Neural progenitor cell (in vitro differentiated cells): ENCODE data around the gene ZCWPW2. TPM values are rescaled to one million over a fixed set of nuclear protein-coding genes. Genes with fewer than 3 reads are reported as not detected.

Experiments used
- DNase-seq: peaks from one replicate; pipeline ENCODE4 v3.0.0-alpha.2; 2016; ENCODE audit warnings: low spot score
- H2AFZ ChIP-seq: fragments of 200-600 bp; sonication (generic); replicated peaks from 2 replicates; pipeline ENCODE4 v1.6.1; 2016; ENCODE audit warnings: antibody characterized with exemption
- H3F3A ChIP-seq: fragments of 200-600 bp; sonication (generic); 2 replicates; pipeline ENCODE4 v1.6.1; 2016; ENCODE audit warnings: antibody characterized with exemption, low read depth
- H3K27ac ChIP-seq: fragments of 200-600 bp; sonication (generic); 2 replicates; pipeline ENCODE4 v1.5.1; 2016; ENCODE audit warnings: mild to moderate bottlenecking
- H3K27me3 ChIP-seq: fragments of 200-600 bp; sonication (generic); 2 replicates; pipeline ENCODE4 v1.6.1; 2016; ENCODE audit warnings: mild to moderate bottlenecking, moderate library complexity
- H3K36me3 ChIP-seq: fragments of 200-600 bp; sonication (generic); 2 replicates; pipeline ENCODE4 v1.5.1; 2016
- H3K4me1 ChIP-seq: fragments of 200-600 bp; sonication (generic); 2 replicates; pipeline ENCODE4 v1.6.1; 2016; ENCODE audit warnings: mixed run types
- H3K4me2 ChIP-seq: fragments of 200-600 bp; sonication (generic); 2 replicates; pipeline ENCODE4 v1.6.1; 2016
- H3K4me3 ChIP-seq: fragments of 200-600 bp; sonication (generic); 2 replicates; pipeline ENCODE4 v1.5.1; 2016
- H3K79me2 ChIP-seq: fragments of 200-600 bp; sonication (generic); 2 replicates; pipeline ENCODE4 v1.6.1; 2016; ENCODE audit warnings: low read depth
- H3K9ac ChIP-seq: fragments of 200-600 bp; sonication (generic); 2 replicates; pipeline ENCODE4 v1.6.1; 2016
- H3K9me3 ChIP-seq: fragments of 200-600 bp; sonication (generic); 2 replicates; pipeline ENCODE4 v1.5.1; 2016; ENCODE audit warnings: low read depth
- H4K20me1 ChIP-seq: fragments of 200-600 bp; sonication (generic); 2 replicates; pipeline ENCODE4 v1.6.1; 2016; ENCODE audit warnings: low read depth
- H3K27ac Mint-ChIP-seq: 3 replicates; pipeline ENCODE4 v1.8.0; 2021; ENCODE audit warnings: mixed read lengths
- H3K27me3 Mint-ChIP-seq: 2 replicates; pipeline ENCODE4 v1.8.0; 2022; ENCODE audit warnings: low read depth, mild to moderate bottlenecking, inconsistent platforms, moderate library complexity, mixed read lengths; ENCODE audit not compliant: insufficient read depth
- H3K36me3 Mint-ChIP-seq: 3 replicates; pipeline ENCODE4 v1.8.0; 2021; ENCODE audit warnings: mixed read lengths
- H3K4me1 Mint-ChIP-seq: 3 replicates; pipeline ENCODE4 v1.8.0; 2021; ENCODE audit warnings: mixed read lengths
- H3K4me3 Mint-ChIP-seq: 3 replicates; pipeline ENCODE4 v1.8.0; 2021; ENCODE audit warnings: mild to moderate bottlenecking, moderate library complexity, mixed read lengths
- H3K9me3 Mint-ChIP-seq: 3 replicates; pipeline ENCODE4 v1.8.0; 2020; ENCODE audit warnings: mixed read lengths
- EZH2 ChIP-seq: fragments of 200-600 bp; sonication (generic); IDR thresholded peaks from 2 replicates; pipeline ENCODE4 v1.6.1; 2017; ENCODE audit warnings: antibody characterized with exemption, mild to moderate bottlenecking, moderate library complexity
- EZH2phosphoT487 ChIP-seq: fragments of 200-600 bp; sonication (generic); IDR thresholded peaks from 2 replicates; pipeline ENCODE4 v1.6.1; 2017; ENCODE audit warnings: antibody characterized with exemption
- total RNA-seq: library from RNA; depleted of rRNA; stranded (reverse); fragments of >200 nt; gene quantifications from 2 replicates; pipeline ENCODE4 v1.2.3, GENCODE V29; 2015; ENCODE audit warnings: low replicate concordance
- TF ChIP-seq, protein P1 (sequence below): fragments of 200-600 bp; sonication (generic); IDR thresholded peaks from 2 replicates; pipeline ENCODE4 v1.5.1; 2017; ENCODE audit warnings: antibody characterized with exemption, mild to moderate bottlenecking

Gene ZCWPW2
- total RNA-seq, 1 donor from 2014 or later: 0.60 TPM

DNA sequence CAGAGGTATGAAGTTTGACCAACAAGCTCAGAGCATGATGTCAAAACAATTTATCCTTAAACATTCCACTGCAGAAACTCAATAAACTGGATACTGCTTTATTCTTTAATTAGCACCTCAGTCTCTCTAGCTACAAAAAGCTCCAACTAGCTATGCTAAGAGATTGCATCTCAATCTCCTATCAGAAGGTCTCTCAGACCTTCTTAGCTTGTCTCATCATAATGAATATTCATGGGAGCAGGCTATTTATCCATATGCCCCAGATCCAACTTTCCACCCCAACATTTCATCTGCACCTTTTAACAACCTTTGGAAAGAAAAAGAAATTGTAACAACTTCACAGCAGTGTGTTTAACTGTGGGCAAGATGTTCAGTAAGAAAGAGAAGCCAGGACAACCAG lies 11.3 kb upstream of the ZCWPW2 start:
- H3K4me2 ChIP-seq: no peak overlapping the region
- H3K4me3 ChIP-seq: no peak overlapping the region
- Mint-ChIP-seq H3K4me1 (peaks cover 6% of the 10 kb centered on the region), H3K27me3 (no peaks in the 10 kb centered on the region), H3K36me3 (peaks cover 7% of the 10 kb centered on the region), H3K4me3 (no peak overlapping the region), H3K9me3 (no peaks in the 10 kb centered on the region), H3K27ac (no peak overlapping the region)
- no peaks in the 10 kb centered on the region for H4K20me1 ChIP-seq
- H3F3A ChIP-seq: no peaks in the 10 kb centered on the region
- H3K27ac ChIP-seq: no peak overlapping the region
- no peaks in the 10 kb centered on the region for H3K79me2 ChIP-seq
- no peak overlapping the region for H3K9ac ChIP-seq
- no peak for DNase-seq
- H3K36me3 ChIP-seq: peaks cover 6% of the 10 kb centered on the region
- no peaks in the 10 kb centered on the region for H3K4me1 ChIP-seq
- H3K27me3 ChIP-seq: no peaks in the 10 kb centered on the region
- H2AFZ ChIP-seq: no peak overlapping the region
- TF ChIP-seq, protein P1, sequence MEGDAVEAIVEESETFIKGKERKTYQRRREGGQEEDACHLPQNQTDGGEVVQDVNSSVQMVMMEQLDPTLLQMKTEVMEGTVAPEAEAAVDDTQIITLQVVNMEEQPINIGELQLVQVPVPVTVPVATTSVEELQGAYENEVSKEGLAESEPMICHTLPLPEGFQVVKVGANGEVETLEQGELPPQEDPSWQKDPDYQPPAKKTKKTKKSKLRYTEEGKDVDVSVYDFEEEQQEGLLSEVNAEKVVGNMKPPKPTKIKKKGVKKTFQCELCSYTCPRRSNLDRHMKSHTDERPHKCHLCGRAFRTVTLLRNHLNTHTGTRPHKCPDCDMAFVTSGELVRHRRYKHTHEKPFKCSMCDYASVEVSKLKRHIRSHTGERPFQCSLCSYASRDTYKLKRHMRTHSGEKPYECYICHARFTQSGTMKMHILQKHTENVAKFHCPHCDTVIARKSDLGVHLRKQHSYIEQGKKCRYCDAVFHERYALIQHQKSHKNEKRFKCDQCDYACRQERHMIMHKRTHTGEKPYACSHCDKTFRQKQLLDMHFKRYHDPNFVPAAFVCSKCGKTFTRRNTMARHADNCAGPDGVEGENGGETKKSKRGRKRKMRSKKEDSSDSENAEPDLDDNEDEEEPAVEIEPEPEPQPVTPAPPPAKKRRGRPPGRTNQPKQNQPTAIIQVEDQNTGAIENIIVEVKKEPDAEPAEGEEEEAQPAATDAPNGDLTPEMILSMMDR: no peak
- TF ChIP-seq EZH2: no peak
- no peak for TF ChIP-seq EZH2phosphoT487
- no peaks in the 10 kb centered on the region for H3K9me3 ChIP-seq

DNA sequence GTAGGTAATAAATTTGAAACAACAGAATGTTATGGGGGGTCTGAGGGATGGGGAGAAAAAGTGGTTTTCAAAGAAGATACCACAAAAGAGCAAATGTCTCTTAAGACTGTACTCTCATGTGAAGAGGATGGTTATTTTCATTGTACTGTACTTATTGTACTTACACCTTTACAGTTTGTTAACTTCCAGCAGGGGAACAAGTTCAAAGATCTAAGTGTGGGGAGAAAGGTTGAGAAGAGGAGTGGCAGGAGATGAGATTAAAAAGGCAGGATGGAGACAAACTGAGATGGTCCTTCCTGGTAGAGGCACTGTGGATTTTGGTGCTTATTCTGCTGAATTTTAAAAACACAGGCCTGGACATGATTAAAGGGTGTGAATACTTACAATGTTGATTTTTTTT lies 5.4 kb upstream of the ZCWPW2 start:
- Histone ChIP-seq H3K4me1 (peaks cover 10% of the 10 kb centered on the region), H3K36me3 (no peaks in the 10 kb centered on the region), H3K4me2 (no peak overlapping the region), H4K20me1 (peaks cover 18% of the 10 kb centered on the region), H3K79me2 (peaks cover 51% of the 10 kb centered on the region), H3F3A (peaks cover 2% of the 10 kb centered on the region), H2AFZ (no peak overlapping the region), H3K27me3 (no peaks in the 10 kb centered on the region), H3K4me3 (no peak overlapping the region), H3K9ac (no peak overlapping the region), H3K27ac (no peak overlapping the region), H3K9me3 (no peaks in the 10 kb centered on the region)
- H3K9me3 Mint-ChIP-seq: no peaks in the 10 kb centered on the region
- no peak for DNase-seq
- H3K27me3 Mint-ChIP-seq: no peaks in the 10 kb centered on the region
- H3K27ac Mint-ChIP-seq: no peak overlapping the region
- TF ChIP-seq, protein P1: no peak
- TF ChIP-seq EZH2 (no peak), EZH2phosphoT487 (no peak)
- peaks cover 41% of the 10 kb centered on the region for H3K4me1 Mint-ChIP-seq
- H3K4me3 Mint-ChIP-seq: no peak overlapping the region
- peaks cover 4% of the 10 kb centered on the region for H3K36me3 Mint-ChIP-seq

DNA sequence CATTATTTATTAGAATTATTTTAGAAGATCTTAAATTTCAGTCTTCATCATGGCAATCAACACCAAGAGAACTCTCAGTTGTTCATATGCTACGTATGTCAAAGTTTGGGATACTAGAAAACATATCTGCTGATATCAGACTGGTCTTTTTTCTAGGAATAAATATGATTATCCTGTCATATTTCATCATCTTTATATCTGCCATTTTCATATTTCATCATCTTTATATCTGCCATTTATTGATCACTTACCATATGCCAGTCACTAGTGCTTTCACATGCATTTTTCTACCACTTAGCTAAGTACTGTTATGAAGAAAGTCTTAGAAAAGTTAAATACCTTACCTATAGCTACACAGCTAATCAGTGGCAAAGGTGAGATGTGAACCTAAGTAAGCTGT lies 2.8 kb upstream of the ZCWPW2 start:
- Histone ChIP-seq H3K27me3 (no peaks in the 10 kb centered on the region), H2AFZ (no peak overlapping the region), H3K36me3 (no peaks in the 10 kb centered on the region), H3K27ac (no peak overlapping the region), H3K4me3 (no peak overlapping the region), H3K79me2 (peaks cover 59% of the 10 kb centered on the region), H3K9ac (no peak overlapping the region), H3F3A (peaks cover 16% of the 10 kb centered on the region), H4K20me1 (peaks cover 18% of the 10 kb centered on the region), H3K9me3 (no peaks in the 10 kb centered on the region), H3K4me1 (peaks cover 10% of the 10 kb centered on the region), H3K4me2 (no peak overlapping the region)
- peaks cover 4% of the 10 kb centered on the region for H3K27me3 Mint-ChIP-seq
- TF ChIP-seq, protein P1: no peak
- TF ChIP-seq EZH2phosphoT487 (no peak), EZH2 (no peak)
- H3K27ac Mint-ChIP-seq: no peak overlapping the region
- no peak overlapping the region for H3K4me3 Mint-ChIP-seq
- no peak for DNase-seq
- H3K36me3 Mint-ChIP-seq: peaks cover 3% of the 10 kb centered on the region
- H3K4me1 Mint-ChIP-seq: peaks cover 50% of the 10 kb centered on the region
- peaks cover 2% of the 10 kb centered on the region for H3K9me3 Mint-ChIP-seq
